Mesenchymal stem cell (in vitro differentiated cells and primary cell): Measurements from ENCODE around the gene GNAI2.

ENCODE experiments used
- DNase-seq: peaks from one replicate; pipeline ENCODE4 v3.0.0-alpha.2; 2013
- H2AFZ ChIP-seq: one replicate; pipeline ENCODE4 v1.6.1; 2013; ENCODE audit warnings: low read depth, mild to moderate bottlenecking, control low read depth, inconsistent platforms, low read length, moderate library complexity
- H2AK5ac ChIP-seq: 2 replicates; pipeline ENCODE4 v1.6.1; 2013; ENCODE audit warnings: low read length, moderate library complexity, mild to moderate bottlenecking, inconsistent platforms; ENCODE audit not compliant: severe bottlenecking
- H2BK120ac ChIP-seq: one replicate; pipeline ENCODE4 v1.6.1; 2013; ENCODE audit warnings: low read depth, mild to moderate bottlenecking, inconsistent platforms, low read length, moderate library complexity
- H2BK12ac ChIP-seq, 2 experiments: one replicate each; pipeline ENCODE4 v1.6.1; 2013; ENCODE audit warnings: inconsistent platforms in 2 of 2, low read length in 2 of 2, mild to moderate bottlenecking in 2 of 2, moderate library complexity in 2 of 2, control low read depth in 1 of 2
- H2BK15ac ChIP-seq: one replicate; pipeline ENCODE4 v1.6.1; 2013; ENCODE audit warnings: mild to moderate bottlenecking, low read depth, inconsistent platforms; ENCODE audit not compliant: poor library complexity, severe bottlenecking
- H2BK5ac ChIP-seq: 2 replicates; pipeline ENCODE4 v1.6.1; 2013; ENCODE audit warnings: low read depth, mild to moderate bottlenecking, low read length, control low read depth, inconsistent platforms; ENCODE audit not compliant: poor library complexity, severe bottlenecking
- H3K14ac ChIP-seq, 2 experiments: one replicate each; pipeline ENCODE4 v1.6.1; 2013; ENCODE audit warnings: inconsistent platforms in 2 of 2, low read length in 2 of 2, control low read depth in 1 of 2, mild to moderate bottlenecking in 1 of 2, moderate library complexity in 1 of 2
- H3K18ac ChIP-seq, 2 experiments: one replicate each; pipeline ENCODE4 v1.6.1; 2013; ENCODE audit warnings: inconsistent platforms in 2 of 2, low read length in 2 of 2, control low read depth in 1 of 2, low read depth in 1 of 2, mild to moderate bottlenecking in 1 of 2
- H3K23ac ChIP-seq, 2 experiments: one replicate each; pipeline ENCODE4 v1.6.1; 2013; ENCODE audit warnings: inconsistent platforms in 2 of 2, low read length in 2 of 2, mild to moderate bottlenecking in 2 of 2, moderate library complexity in 2 of 2, control low read depth in 1 of 2
- H3K27ac ChIP-seq: 2 replicates; pipeline ENCODE4 v1.5.1; 2013; ENCODE audit warnings: mild to moderate bottlenecking, moderate library complexity, low read length, control low read depth, inconsistent platforms; ENCODE audit not compliant: poor library complexity, severe bottlenecking
- H3K27me3 ChIP-seq, 2 experiments: 2 replicates each; pipeline versions ENCODE4 v1.6.1 to v1.7.0; 2013; ENCODE audit warnings: low read length in 2 of 2, mild to moderate bottlenecking in 2 of 2, moderate library complexity in 2 of 2, control low read depth in 1 of 2, inconsistent platforms in 1 of 2; ENCODE audit not compliant: control insufficient read depth in 1 of 2, insufficient read depth in 1 of 2
- H3K36me3 ChIP-seq, 2 experiments: 2 replicates each; pipeline versions ENCODE4 v1.6.1 to v1.7.0; 2013; ENCODE audit warnings: low read length in 2 of 2, control low read depth in 1 of 2, inconsistent platforms in 1 of 2, low read depth in 1 of 2, mild to moderate bottlenecking in 1 of 2; ENCODE audit not compliant: insufficient read depth in 2 of 2, control insufficient read depth in 1 of 2
- H3K4ac ChIP-seq, 2 experiments: one replicate each; pipeline ENCODE4 v1.6.1; 2013; ENCODE audit warnings: inconsistent platforms in 2 of 2, low read length in 2 of 2, mild to moderate bottlenecking in 2 of 2, moderate library complexity in 2 of 2, control low read depth in 1 of 2, low read depth in 1 of 2
- H3K4me1 ChIP-seq: 2 replicates; pipeline ENCODE4 v1.6.1; 2013; ENCODE audit warnings: low read depth, low read length, control low read depth; ENCODE audit not compliant: control insufficient read depth, insufficient read depth
- H3K4me2 ChIP-seq: 2 replicates; pipeline ENCODE4 v1.6.1; 2013; ENCODE audit warnings: low read length, mild to moderate bottlenecking, inconsistent platforms; ENCODE audit not compliant: poor library complexity, severe bottlenecking
- H3K4me3 ChIP-seq, 2 experiments: 2 replicates each; pipeline versions ENCODE4 v1.5.1 to v1.7.0; 2013; ENCODE audit warnings: low read length in 2 of 2, mild to moderate bottlenecking in 2 of 2, control low read depth in 1 of 2, low read depth in 1 of 2; ENCODE audit not compliant: insufficient read depth in 1 of 2
- H3K79me1 ChIP-seq: replicated peaks from 2 replicates; pipeline ENCODE4 v1.6.1; 2013; ENCODE audit warnings: mild to moderate bottlenecking, control low read depth, low read length, inconsistent platforms; ENCODE audit not compliant: poor library complexity, severe bottlenecking
- H3K9ac ChIP-seq: 2 replicates; pipeline ENCODE4 v1.7.0; 2013; ENCODE audit warnings: mild to moderate bottlenecking, low read length, moderate library complexity
- H3K9me3 ChIP-seq: 2 replicates; pipeline ENCODE4 v1.7.0; 2013; ENCODE audit warnings: mild to moderate bottlenecking, low read length; ENCODE audit not compliant: control insufficient read depth
- H4K8ac ChIP-seq: one replicate; pipeline ENCODE4 v1.6.1; 2013; ENCODE audit warnings: inconsistent platforms, mild to moderate bottlenecking, low read length, moderate library complexity
- H4K91ac ChIP-seq: one replicate; pipeline ENCODE4 v1.6.1; 2013; ENCODE audit warnings: mild to moderate bottlenecking, low read length, inconsistent platforms
- WGBS: methylation state at CpG from one replicate; pipeline ENCODE4 v1.1.7; 2013; ENCODE audit warnings: mixed read lengths; 5-methylcytosine and 5-hydroxymethylcytosine counted together

Gene GNAI2

DNA sequence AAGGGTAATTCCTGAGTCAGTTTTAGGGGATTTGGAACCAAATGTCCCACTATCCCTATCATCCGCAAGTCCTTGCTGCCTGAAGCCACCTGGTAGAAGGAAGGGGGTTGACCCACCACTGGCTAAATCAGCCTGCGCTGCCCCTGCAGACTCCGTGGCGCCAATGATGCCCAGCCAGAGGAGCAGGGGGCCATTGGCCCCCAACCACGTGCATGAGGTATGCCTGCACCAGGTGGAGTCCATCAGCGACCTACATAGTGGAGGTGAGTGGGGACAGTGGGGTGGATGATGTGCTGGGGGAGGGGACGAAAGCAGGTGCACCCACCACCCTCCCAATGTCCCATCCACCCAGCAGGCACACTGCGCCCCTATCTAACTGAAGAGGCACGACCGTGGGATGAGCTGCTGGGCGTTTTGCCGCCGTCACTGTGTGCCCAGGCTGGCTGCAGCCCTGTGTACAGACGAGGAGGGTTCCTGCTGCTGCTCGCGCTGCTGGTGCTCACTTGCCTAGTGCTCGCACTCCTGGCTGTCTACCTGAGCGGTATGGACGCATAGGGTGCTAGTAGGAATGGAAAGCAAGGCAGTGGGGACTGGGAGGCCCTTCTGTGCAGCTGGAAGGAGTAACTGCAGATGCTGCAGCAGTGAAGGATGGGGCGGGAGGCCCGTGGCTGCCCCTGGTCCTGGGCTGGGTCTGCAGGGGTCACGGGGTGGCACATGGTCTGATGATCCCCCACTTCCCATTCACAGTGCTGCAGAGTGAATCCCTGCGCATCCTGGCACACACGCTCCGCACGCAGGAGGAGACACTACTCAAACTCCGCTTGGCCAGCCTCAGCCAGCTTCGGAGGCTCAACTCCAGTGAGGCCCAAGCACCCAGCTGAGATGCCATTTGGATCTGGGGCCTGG, 50.6 kb downstream of the GNAI2 start:
- H2BK12ac ChIP-seq, result no peak overlapping the region
- H3K4ac ChIP-seq, result no peak overlapping the region
- no peak overlapping the region for H3K4me3 ChIP-seq
- H2BK15ac ChIP-seq, result no peak overlapping the region
- no peak overlapping the region for H2BK5ac ChIP-seq
- H3K4me2 ChIP-seq, result no peak overlapping the region
- H3K27me3 ChIP-seq, result no peaks in the 10 kb centered on the region
- peaks cover 11% of the 10 kb centered on the region for H3K4me1 ChIP-seq
- H2BK120ac ChIP-seq, result no peak overlapping the region
- H3K14ac ChIP-seq, result no peak overlapping the region
- no peaks in the 10 kb centered on the region for H3K9me3 ChIP-seq
- no peak overlapping the region for H3K18ac ChIP-seq
- H4K8ac ChIP-seq, result no peak overlapping the region
- H2AFZ ChIP-seq, result no peak overlapping the region
- WGBS, result 97% methylated on average over 25 of the region's 28 CpGs
- no peak overlapping the region for H4K91ac ChIP-seq
- H2AK5ac ChIP-seq, result no peak overlapping the region
- H3K27ac ChIP-seq, result no peak overlapping the region
- no peak overlapping the region for H3K9ac ChIP-seq
- H3K23ac ChIP-seq, result no peak overlapping the region
- peaks cover 45 to 48% of the 10 kb centered on the region in 2 experiments for H3K36me3 ChIP-seq
- no peak for DNase-seq
- H3K79me1 ChIP-seq, result peaks cover 22% of the 10 kb centered on the region

GRCh38 chr3:50287262-50287661, 51.3 kb downstream of the GNAI2 start:
- Histone ChIP-seq H4K91ac (no peak overlapping the region), H2BK15ac (no peak overlapping the region), H3K27me3 (no peaks in the 10 kb centered on the region), H3K79me1 (peaks cover 25% of the 10 kb centered on the region), H2BK120ac (no peak overlapping the region), H4K8ac (no peak overlapping the region), H3K18ac (no peak overlapping the region), H3K4me1 (peaks cover 12% of the 10 kb centered on the region), H2BK12ac (no peak overlapping the region), H3K9me3 (no peaks in the 10 kb centered on the region), H2AK5ac (no peak overlapping the region), H2BK5ac (no peak overlapping the region), H2AFZ (no peak overlapping the region), H3K27ac (no peak overlapping the region), H3K4me2 (no peak overlapping the region), H3K9ac (no peak overlapping the region), H3K4me3 (no peak overlapping the region), H3K23ac (no peak overlapping the region), H3K4ac (no peak overlapping the region), H3K14ac (no peak overlapping the region), H3K36me3 (peaks cover 45 to 48% of the 10 kb centered on the region in 2 experiments)
- no peak for DNase-seq
- 100% methylated on average over 1 of the region's 1 CpG for WGBS

DNA sequence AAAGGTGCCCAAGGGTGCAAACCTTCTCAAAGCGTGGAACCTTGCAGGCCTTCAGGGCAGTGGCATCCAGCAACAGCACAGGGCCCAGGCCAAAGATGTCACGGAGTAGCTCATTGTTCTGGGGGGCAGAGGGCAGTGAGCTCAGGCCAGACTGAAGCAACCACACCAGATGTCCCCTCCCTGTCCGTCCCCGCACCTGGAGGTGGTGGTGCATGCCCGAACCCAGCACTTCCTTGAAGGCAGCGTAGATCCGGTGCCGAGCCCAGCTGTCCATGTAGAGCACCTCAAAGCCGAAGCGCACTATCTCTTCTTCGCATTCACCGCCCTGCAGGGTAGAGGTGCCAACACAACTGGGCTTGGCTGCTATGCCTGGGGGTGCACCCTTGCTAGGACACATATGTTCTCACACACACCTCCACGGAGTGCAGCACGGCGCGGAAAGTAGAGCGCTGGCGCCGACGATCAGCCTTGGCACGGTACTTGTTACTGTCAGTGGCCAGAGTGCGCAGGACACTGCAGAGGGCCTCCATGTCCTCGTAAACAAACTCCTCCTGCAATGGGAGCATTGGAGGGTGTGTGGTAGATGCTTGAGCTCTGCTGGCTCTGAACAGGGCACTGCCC, 52.5 kb downstream of the GNAI2 start:
- WGBS, result 99% methylated on average over 23 of the region's 23 CpGs
- no peak overlapping the region for H3K4ac ChIP-seq
- no peak overlapping the region for H2BK5ac ChIP-seq
- no peaks in the 10 kb centered on the region for H3K9me3 ChIP-seq
- H3K23ac ChIP-seq, result no peak overlapping the region
- no peaks in the 10 kb centered on the region for H3K27me3 ChIP-seq
- H2AFZ ChIP-seq, result no peak overlapping the region
- no peak overlapping the region for H3K4me2 ChIP-seq
- peaks cover 45 to 48% of the 10 kb centered on the region in 2 experiments for H3K36me3 ChIP-seq
- H3K18ac ChIP-seq, result no peak overlapping the region
- H3K4me3 ChIP-seq, result no peak overlapping the region
- no peak overlapping the region for H3K14ac ChIP-seq
- H2BK12ac ChIP-seq, result no peak overlapping the region
- no peak overlapping the region for H4K8ac ChIP-seq
- no peak overlapping the region for H3K27ac ChIP-seq
- DNase-seq, result no peak
- no peak overlapping the region for H2BK15ac ChIP-seq
- no peak overlapping the region for H2BK120ac ChIP-seq
- H2AK5ac ChIP-seq, result no peak overlapping the region
- H3K9ac ChIP-seq, result no peak overlapping the region
- H4K91ac ChIP-seq, result no peak overlapping the region
- peaks cover 17% of the 10 kb centered on the region for H3K4me1 ChIP-seq
- H3K79me1 ChIP-seq, result peaks cover 25% of the 10 kb centered on the region

DNA sequence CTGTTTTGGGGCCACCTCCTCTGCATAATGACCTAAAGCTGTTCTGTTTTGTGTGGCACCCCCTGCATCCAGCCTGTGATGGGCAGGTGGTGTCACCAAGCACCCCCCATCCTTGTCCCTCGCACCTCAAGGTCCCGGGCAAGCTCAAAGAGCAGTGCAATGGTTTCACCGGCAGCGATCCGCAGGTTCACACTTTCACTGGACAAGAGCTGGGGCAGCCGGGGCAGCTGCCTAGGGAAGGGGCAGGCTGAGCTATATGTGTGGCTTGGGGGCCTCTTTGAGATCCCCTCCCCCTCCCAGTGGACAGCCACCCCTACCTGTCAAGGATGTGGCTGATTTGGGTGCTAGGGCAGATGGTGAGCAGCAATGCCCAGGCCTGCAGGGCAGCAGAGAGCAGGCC, 53.1 kb downstream of the GNAI2 start:
- Histone ChIP-seq H3K4me1 (peaks cover 17% of the 10 kb centered on the region), H3K27ac (no peak overlapping the region), H2BK15ac (no peak overlapping the region), H3K36me3 (peaks cover 45 to 48% of the 10 kb centered on the region in 2 experiments), H2AK5ac (no peak overlapping the region), H3K4ac (no peak overlapping the region), H3K27me3 (no peaks in the 10 kb centered on the region), H3K9me3 (no peaks in the 10 kb centered on the region), H2BK12ac (no peak overlapping the region), H2BK120ac (no peak overlapping the region), H2BK5ac (no peak overlapping the region), H3K9ac (no peak overlapping the region), H3K4me2 (no peak overlapping the region), H2AFZ (no peak overlapping the region), H3K4me3 (no peak overlapping the region), H4K91ac (no peak overlapping the region), H3K14ac (no peak overlapping the region), H3K23ac (no peak overlapping the region), H4K8ac (no peak overlapping the region), H3K79me1 (peaks cover 25% of the 10 kb centered on the region), H3K18ac (no peak overlapping the region)
- WGBS, result 98% methylated on average over 6 of the region's 6 CpGs
- DNase-seq, result no peak
